Astrocyte of the hippocampus (primary cell): ENCODE measurements around the gene CTNNBL1.

Source experiments
- DNase-seq: peaks from one replicate; pipeline ENCODE4 v3.0.0; 2011; ENCODE audit warnings: low read depth, low spot score

CTNNBL1 gene

GRCh38 chr20:37777012-37777950 is 83.5 kb downstream of the CTNNBL1 start:
- DNase-seq: no peak

GRCh38 chr20:37777988-37778659 is 84.3 kb downstream of the CTNNBL1 start:
- no peak for DNase-seq

GRCh38 chr20:37781626-37782025 is 87.8 kb downstream of the CTNNBL1 start:
- DNase-seq: no peak

GRCh38 chr20:37786043-37786442 is 92.2 kb downstream of the CTNNBL1 start:
- no peak for DNase-seq

- no peak for DNase-seq
Measured at GRCh38 chr20:37789408-37789807, 95.6 kb downstream of the CTNNBL1 start.

- DNase-seq: no peak
Measured at GRCh38 chr20:37790900-37791299, 97.1 kb downstream of the CTNNBL1 start.

- peak; percentile 16 for DNase-seq
Measured at GRCh38 chr20:37796121-37796520, 102.3 kb downstream of the CTNNBL1 start.

- no peak for DNase-seq
Measured at GRCh38 chr20:37796733-37797132, 102.9 kb downstream of the CTNNBL1 start.

- DNase-seq: peak; percentile 48
Measured at GRCh38 chr20:37797669-37798175, 103.9 kb downstream of the CTNNBL1 start.

GRCh38 chr20:37798312-37798711 is 104.5 kb downstream of the CTNNBL1 start:
- no peak for DNase-seq

- no peak for DNase-seq
Measured at GRCh38 chr20:37800618-37801017, 106.8 kb downstream of the CTNNBL1 start.

GRCh38 chr20:37801921-37802320 is 108.1 kb downstream of the CTNNBL1 start:
- DNase-seq: no peak

- DNase-seq: no peak
Measured at GRCh38 chr20:37803438-37804307, 109.8 kb downstream of the CTNNBL1 start.

GRCh38 chr20:37804584-37805566 is 111.0 kb downstream of the CTNNBL1 start:
- DNase-seq: peak; percentile 41

- no peak for DNase-seq
Measured at GRCh38 chr20:37807471-37808232, 113.8 kb downstream of the CTNNBL1 start.

- no peak for DNase-seq
Measured at GRCh38 chr20:37808233-37809070, 114.6 kb downstream of the CTNNBL1 start.

- DNase-seq: no peak
Measured at GRCh38 chr20:37810027-37810426, 116.2 kb downstream of the CTNNBL1 start.

- DNase-seq: peak; percentile 18
Measured at GRCh38 chr20:37816003-37816402, 122.2 kb downstream of the CTNNBL1 start.

GRCh38 chr20:37816726-37817125 is 122.9 kb downstream of the CTNNBL1 start:
- DNase-seq: no peak
